K562 (cell line): ENCODE data around the gene CSF2RB. TPM values are rescaled to one million over a fixed set of nuclear protein-coding genes. Genes with fewer than 3 reads are reported as not detected.

ENCODE experiments used
- ATAC-seq: fragments of 200-7000 bp; cut with Tn5 transposase; 3 replicates; pipeline ENCODE4 v1.9.1; 2020; ENCODE audit warnings: moderate library complexity
- BruUV-seq: library from RNA; stranded (reverse); fragments of 400-500 nt; replicated peaks from 2 replicates; lab custom pipeline; 2021; lab: Mats Ljungman, UMichigan
- CTCF ChIA-PET: fragments of 300-600 bp; formaldehyde crosslinking; extraction: SDS; loops from one replicate; lab custom pipeline; 2021; ENCODE audit warnings: low intra/inter-chr PET ratio; lab: Yijun Ruan, JAX
- POLR2A ChIA-PET: fragments of 300-600, 350-650 bp; sonication (Branson Sonifier 250); formaldehyde crosslinking; extraction: SDS; loops from one replicate; lab custom pipeline; 2021; ENCODE audit warnings: antibody characterized with exemption, inconsistent platforms; lab: Yijun Ruan, JAX
- DNase-seq, 4 experiments: peaks; one replicate each; pipeline versions ENCODE4 v3.0.0 to v3.0.0-alpha.2; 2011 to 2018; ENCODE audit warnings: low spot score in 3 of 4, mixed read lengths in 3 of 4; ENCODE audit errors: extremely low read depth in 1 of 4
- FAIRE-seq: peaks from 2 replicates; lab custom pipeline; 2011; peaks lifted over from hg19 to GRCh38; lab: Jason Lieb, UNC
- H2AFZ ChIP-seq: 2 replicates; pipeline ENCODE4 v1.6.0; 2011; ENCODE audit warnings: low read depth, low read length, control low read depth, inconsistent platforms
- H3K27ac ChIP-seq: fragments of 200-600 bp; 3 replicates; pipeline ENCODE4 v1.8.0; 2011; ENCODE audit warnings: low read depth, mild to moderate bottlenecking, control low read depth, inconsistent platforms, low read length, moderate library complexity, mixed read lengths; ENCODE audit errors: extremely low read depth
- H3K27me3 ChIP-seq, 2 experiments: fragments of 300-600 bp in 1 of 2; 2 replicates in 1 of 2; 3 replicates in 1 of 2; pipeline versions ENCODE4 v1.6.0 to v1.8.0; 2011; ENCODE audit warnings: inconsistent platforms in 2 of 2, low read length in 2 of 2, mild to moderate bottlenecking in 1 of 2, mixed read lengths in 1 of 2, moderate library complexity in 1 of 2; ENCODE audit not compliant: control insufficient read depth in 2 of 2, insufficient read depth in 2 of 2
- H3K36me3 ChIP-seq: fragments of 300-600 bp; 3 replicates; pipeline ENCODE4 v1.8.0; 2011; ENCODE audit warnings: mild to moderate bottlenecking, low read length, inconsistent platforms; ENCODE audit not compliant: control insufficient read depth, insufficient read depth
- H3K4me1 ChIP-seq, 2 experiments: fragments of 200-600 bp in 1 of 2; replicated peaks in 1 of 2; 2 replicates in 1 of 2; 3 replicates in 1 of 2; pipeline versions ENCODE4 v1.5.1 to v1.8.0; 2011; ENCODE audit warnings: inconsistent platforms in 2 of 2, low read length in 2 of 2, mild to moderate bottlenecking in 1 of 2, mixed read lengths in 1 of 2, moderate library complexity in 1 of 2; ENCODE audit not compliant: control insufficient read depth in 2 of 2, insufficient read depth in 2 of 2
- H3K4me2 ChIP-seq: 2 replicates; pipeline ENCODE4 v1.6.1; 2011; ENCODE audit warnings: low read length, control low read depth, inconsistent platforms, mixed read lengths; ENCODE audit not compliant: insufficient read depth
- H3K4me3 ChIP-seq: fragments of 200-600 bp; sonication (generic), shearing (Covaris generic); 2 replicates; pipeline ENCODE4 v1.5.1; 2016; ENCODE audit warnings: control low read depth, inconsistent platforms
- H3K79me2 ChIP-seq: fragments of 200-600 bp; 3 replicates; pipeline ENCODE4 v1.8.0; 2011; ENCODE audit warnings: low read length, inconsistent platforms; ENCODE audit not compliant: control insufficient read depth, insufficient read depth
- H3K9ac ChIP-seq, 2 experiments: 2 replicates each; pipeline versions ENCODE4 v1.6.0 to v1.6.1; 2011; ENCODE audit warnings: low read depth in 2 of 2, low read length in 2 of 2, control low read depth in 1 of 2, inconsistent platforms in 1 of 2, mild to moderate bottlenecking in 1 of 2, mixed read lengths in 1 of 2; ENCODE audit not compliant: insufficient read depth in 1 of 2
- H3K9me1 ChIP-seq: one replicate; pipeline ENCODE4 v1.6.0; 2011; ENCODE audit warnings: inconsistent platforms, mild to moderate bottlenecking, low read length, moderate library complexity; ENCODE audit not compliant: control insufficient read depth, insufficient read depth
- H3K9me3 ChIP-seq: replicated peaks from 2 replicates; pipeline ENCODE4 v1.5.1; 2011; ENCODE audit warnings: low read depth, low read length, inconsistent platforms; ENCODE audit not compliant: control insufficient read depth, insufficient read depth
- H4K20me1 ChIP-seq: replicated peaks from 2 replicates; pipeline ENCODE4 v1.6.1; 2011; ENCODE audit warnings: low read length, inconsistent platforms, mixed read lengths; ENCODE audit not compliant: control insufficient read depth, insufficient read depth
- CBX3 ChIP-seq, 2 experiments: IDR thresholded peaks; 1 replicate in 1 of 2; 2 replicates in 1 of 2; pipeline ENCODE4 v1.6.1; 2012; ENCODE audit warnings: inconsistent platforms in 2 of 2, low read length in 2 of 2, borderline replicate concordance in 1 of 2, control low read depth in 1 of 2
- CHD1 ChIP-seq: fragments of 200-600 bp; sonication (generic); IDR thresholded peaks from one replicate; pipeline ENCODE4 v1.6.1; 2012; ENCODE audit warnings: mild to moderate bottlenecking, moderate library complexity, low read length, inconsistent platforms
- LCOR ChIP-seq: sonication (generic); formaldehyde crosslinking; IDR thresholded peaks from 2 replicates; pipeline ENCODE4 v1.8.0; 2022; ENCODE audit warnings: mild to moderate bottlenecking, missing genetic modification reagents
- MCM3 ChIP-seq: fragments of 450-650 bp; IDR thresholded peaks from 2 replicates; pipeline ENCODE4 v1.6.1; 2016
- PURB ChIP-seq: sonication (generic); formaldehyde crosslinking; IDR thresholded peaks from 2 replicates; pipeline ENCODE4 v1.9.0; 2021; ENCODE audit warnings: low read depth, mild to moderate bottlenecking, missing genetic modification reagents
- SIRT6 ChIP-seq: IDR thresholded peaks from one replicate; pipeline ENCODE4 v1.6.1; 2012; ENCODE audit warnings: low read depth, mild to moderate bottlenecking, control low read depth, inconsistent platforms, low read length, moderate library complexity
- TARDBP ChIP-seq: fragments of 450-650 bp; IDR thresholded peaks from 2 replicates; pipeline ENCODE4 v1.6.1; 2016
- TRIM24 ChIP-seq, 2 experiments: fragments of 450-650 bp; IDR thresholded peaks; 2 replicates each; pipeline ENCODE4 v1.6.1; 2016
- TRIM28 ChIP-seq: fragments of 450-650 bp; IDR thresholded peaks from 2 replicates; pipeline ENCODE4 v1.6.1; 2017
- ZNF280B ChIP-seq: fragments of 250-450 bp; sonication (Bioruptor Pico); IDR thresholded peaks from 2 replicates; pipeline ENCODE4 v1.5.1; 2021; ENCODE audit warnings: mild to moderate bottlenecking
- ZNF282 ChIP-seq: sonication (generic); formaldehyde crosslinking; IDR thresholded peaks from 2 replicates; pipeline ENCODE4 v1.8.1; 2023; ENCODE audit warnings: missing genetic modification reagents
- WGBS: fragments of 100-300 bp; shearing (Covaris generic); methylation state at CpG from one replicate; pipeline ENCODE4 v1.1.6; 2016; ENCODE audit warnings: low coverage, mixed read lengths; ENCODE audit not compliant: insufficient coverage; ENCODE audit errors: missing lambda C conversion rate; 5-methylcytosine and 5-hydroxymethylcytosine counted together
- in situ Hi-C: fragments of 300-500 bp; cut with MboI; formaldehyde crosslinking; loops from 4 replicates; pipeline ENCODE4 v1.15.0; 2018; ENCODE audit warnings: inconsistent platforms, mixed read lengths
- intact Hi-C: fragments of 100-400 bp; cut with micrococcal nuclease; formaldehyde crosslinking; loops from 2 replicates; pipeline ENCODE4 v1.14.2; 2022
- polyA plus RNA-seq, 8 experiments: library from polyadenylated mRNA; depleted of rRNA in 4 of 8; stranded (reverse) in 5 of 8; unstranded in 3 of 8; fragments of >200 nt; fragmentation: Nextera tagmentation in 2 of 8; fragmentation: Illumina TruSeq in 1 of 8; extraction: Ambion mirVana in 2 of 8; extraction: Trizol in 1 of 8; gene quantifications; 2 replicates each; pipeline versions ENCODE4 v1.2.1 to v1.2.3, GENCODE V29; 2011 to 2014; ENCODE audit warnings: inconsistent platforms in 1 of 8, missing spikeins in 1 of 8
- total RNA-seq, 7 experiments: library from RNA; depleted of rRNA in 6 of 7; stranded (reverse); fragments of >200 nt in 6 of 7; fragmentation: Illumina TruSeq in 2 of 7; extraction: Trizol in 2 of 7; gene quantifications; 2 replicates each; pipeline versions ENCODE4 v1.2.1 to v1.2.3, GENCODE V29; 2011 to 2021; ENCODE audit warnings: low replicate concordance in 1 of 7
- TF ChIP-seq, protein P1 (sequence below): fragments of 250-450 bp; sonication (Bioruptor Pico); IDR thresholded peaks from 2 replicates; pipeline ENCODE4 v1.4.0; 2020
- TF ChIP-seq, protein P2 (sequence below): fragments of 450-650 bp; formaldehyde crosslinking; IDR thresholded peaks from 2 replicates; pipeline ENCODE4 v1.4.0; 2022; ENCODE audit warnings: mild to moderate bottlenecking, moderate library complexity

CSF2RB gene
- total and polyA plus RNA-seq, 9 of the 15 experiments (the other 6 are each of a cell fraction or from before 2014, with no cell fraction given): 0.04 to 1.0 (median 0.36) TPM

- no peak overlapping the region for H3K9ac ChIP-seq
- no peaks in the 10 kb centered on the region for H3K9me1 ChIP-seq
- ChIA-PET CTCF (no interaction called here), POLR2A (no interaction called here)
- no peaks in the 10 kb centered on the region for H3K79me2 ChIP-seq
- no peak for ATAC-seq
- WGBS: 5% methylated on average over 7 of the region's 7 CpGs
- H3K4me1 ChIP-seq: no peaks in the 10 kb centered on the region
- intact Hi-C loops: loop anchor here (10.0 kb wide), 1 partner anchor 165 kb away; no protein-coding TSS in a partner anchor
- H3K4me3 ChIP-seq: no peak overlapping the region
- no peak for DNase-seq
- no peaks in the 10 kb centered on the region for H3K9me3 ChIP-seq
- H3K27ac ChIP-seq: no peak overlapping the region
- FAIRE-seq: no peak
- H3K4me2 ChIP-seq: no peak overlapping the region
- no TSS peak for BruUV-seq
- peaks cover 4 to 17% of the 10 kb centered on the region in 2 experiments; a peak in 3 of 5 replicates for H3K27me3 ChIP-seq
- H4K20me1 ChIP-seq: no peaks in the 10 kb centered on the region
- no peak overlapping the region for H2AFZ ChIP-seq
- no peak for TF ChIP-seq MCM3
- no peak for TF ChIP-seq SIRT6
- H3K36me3 ChIP-seq: no peaks in the 10 kb centered on the region
- in situ Hi-C loops: no loop called here
Observed at GRCh38 chr22:36879775-36880174, 33.7 kb upstream of the CSF2RB start.

DNA sequence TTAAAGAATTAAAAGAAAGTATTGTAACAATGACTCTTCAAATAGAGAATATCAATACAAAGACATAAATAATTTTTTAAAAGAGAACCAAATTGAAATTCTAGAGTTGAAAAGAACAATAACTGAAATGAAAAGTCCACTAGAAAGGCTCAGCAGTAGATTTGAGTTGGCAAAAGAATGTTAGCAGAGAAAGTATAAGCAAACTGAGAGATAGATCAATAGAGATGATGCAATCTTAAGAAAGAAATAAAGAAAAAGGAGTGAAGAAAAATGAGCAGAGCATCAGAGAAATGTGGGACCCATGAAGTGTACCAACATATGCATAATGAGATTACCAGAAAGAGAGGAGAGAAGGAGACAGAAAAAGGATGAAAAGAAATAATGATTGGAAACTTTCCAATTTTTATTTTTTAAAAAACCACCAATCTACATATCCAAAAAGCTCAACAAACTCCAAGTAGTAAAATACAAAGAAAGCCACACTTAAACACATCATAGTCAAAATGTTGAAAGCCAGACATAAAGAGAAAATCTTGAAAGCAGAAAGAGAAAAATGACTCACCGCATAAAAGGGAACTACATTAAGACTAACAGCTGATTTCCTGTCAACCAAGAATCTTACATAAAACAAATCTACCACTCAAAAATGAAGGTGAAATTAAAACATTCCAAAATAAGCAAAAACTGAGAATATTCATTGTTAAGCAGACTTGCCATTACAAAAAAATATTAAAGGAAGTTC lies 31.8 kb upstream of the CSF2RB start:
- H3K9ac ChIP-seq: no peak overlapping the region
- ChIA-PET POLR2A (interaction anchor here (0.6 kb wide), 1 partner anchor 26 kb away, joined by 3 read pairs; no protein-coding TSS in a partner anchor), CTCF (no interaction called here)
- H3K4me2 ChIP-seq: no peak overlapping the region
- no peaks in the 10 kb centered on the region; a peak in 1 of 5 replicates for H3K4me1 ChIP-seq
- H3K27me3 ChIP-seq: peaks cover 4 to 17% of the 10 kb centered on the region in 2 experiments; a peak in 3 of 5 replicates
- ATAC-seq (no peak), FAIRE-seq (no peak), DNase-seq (no peak)
- intact Hi-C loops: no loop called here
- H3K27ac ChIP-seq: no peak overlapping the region
- no peaks in the 10 kb centered on the region for H4K20me1 ChIP-seq
- no peaks in the 10 kb centered on the region for H3K79me2 ChIP-seq
- no peaks in the 10 kb centered on the region for H3K36me3 ChIP-seq
- no peaks in the 10 kb centered on the region for H3K9me3 ChIP-seq
- no peaks in the 10 kb centered on the region for H3K9me1 ChIP-seq
- no peak overlapping the region for H2AFZ ChIP-seq
- in situ Hi-C loops: no loop called here
- no TSS peak for BruUV-seq
- H3K4me3 ChIP-seq: no peak overlapping the region
- WGBS: 62% methylated on average over 1 of the region's 1 CpG
- TF ChIP-seq, protein P1, sequence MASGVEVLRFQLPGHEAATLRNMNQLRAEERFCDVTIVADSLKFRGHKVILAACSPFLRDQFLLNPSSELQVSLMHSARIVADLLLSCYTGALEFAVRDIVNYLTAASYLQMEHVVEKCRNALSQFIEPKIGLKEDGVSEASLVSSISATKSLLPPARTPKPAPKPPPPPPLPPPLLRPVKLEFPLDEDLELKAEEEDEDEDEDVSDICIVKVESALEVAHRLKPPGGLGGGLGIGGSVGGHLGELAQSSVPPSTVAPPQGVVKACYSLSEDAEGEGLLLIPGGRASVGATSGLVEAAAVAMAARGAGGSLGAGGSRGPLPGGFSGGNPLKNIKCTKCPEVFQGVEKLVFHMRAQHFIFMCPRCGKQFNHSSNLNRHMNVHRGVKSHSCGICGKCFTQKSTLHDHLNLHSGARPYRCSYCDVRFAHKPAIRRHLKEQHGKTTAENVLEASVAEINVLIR: no peak
- TF ChIP-seq TRIM24 (IDR thresholded peaks at IDR 0.05) (peak; percentile 87 to 88; a peak in 3 of 4 replicates), PURB (CRISPR knock-in tag) (no peak), TRIM28 (peak; percentile 64; the same call in 1 of the 2 replicates), TARDBP (no peak), LCOR (CRISPR knock-in tag) (no peak), ZNF282 (no peak), CBX3 (IDR thresholded peaks at IDR 0.05; ENCODE audit: borderline replicate concordance in 1 of 2, low read length in 2 of 2) (peak in 1 of 2 experiments; percentile 52; a peak in 1 of 3 replicates), CHD1 (no peak), ZNF280B (CRISPR knock-in tag) (peak; percentile 75; the same call in 1 of the 2 replicates)
- TF ChIP-seq, protein P2, sequence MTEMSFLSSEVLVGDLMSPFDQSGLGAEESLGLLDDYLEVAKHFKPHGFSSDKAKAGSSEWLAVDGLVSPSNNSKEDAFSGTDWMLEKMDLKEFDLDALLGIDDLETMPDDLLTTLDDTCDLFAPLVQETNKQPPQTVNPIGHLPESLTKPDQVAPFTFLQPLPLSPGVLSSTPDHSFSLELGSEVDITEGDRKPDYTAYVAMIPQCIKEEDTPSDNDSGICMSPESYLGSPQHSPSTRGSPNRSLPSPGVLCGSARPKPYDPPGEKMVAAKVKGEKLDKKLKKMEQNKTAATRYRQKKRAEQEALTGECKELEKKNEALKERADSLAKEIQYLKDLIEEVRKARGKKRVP (CRISPR knock-in tag): peak; percentile 53; the same call in 1 of the 2 replicates
